ENCODE results near the gene PTPRA.
A peak's percentile ranks its signal among the peaks of the same experiment; 100 is the strongest.
"Not testable (repeated sequence)": the region's sequence is repeated elsewhere in the genome, so short reads cannot be mapped to it uniquely, and the experiment has no call there.

PTPRA gene

GRCh38 chr20:2873010-2873746 is at the start of gene PTPRA:
PTPRA (plus strand) TSS chr20:2873481; CDS start chr20:2964278, 90,797 bp downstream.
- peak; percentile 96 for DNase-seq (ENCODE audit: low spot score)

- DNase-seq (ENCODE audit: low spot score), result no peak
Observed at GRCh38 chr20:2825761-2826160, 47.5 kb upstream of the PTPRA start.

GRCh38 chr20:2826655-2827054 is 46.6 kb upstream of the PTPRA start:
- no peak for DNase-seq (ENCODE audit: low spot score)

- no peak for DNase-seq (ENCODE audit: low spot score)
Observed at GRCh38 chr20:2829376-2829775, 43.9 kb upstream of the PTPRA start.

- not testable (repeated sequence) for DNase-seq (ENCODE audit: low spot score)
Observed at GRCh38 chr20:2831206-2831605, 42.1 kb upstream of the PTPRA start.

- no peak for DNase-seq (ENCODE audit: low spot score)
Observed at GRCh38 chr20:2833761-2834160, 39.5 kb upstream of the PTPRA start.

- DNase-seq (ENCODE audit: low spot score), result no peak
Observed at GRCh38 chr20:2834401-2835110, 38.7 kb upstream of the PTPRA start.

GRCh38 chr20:2835331-2835796 is 37.9 kb upstream of the PTPRA start:
- DNase-seq (ENCODE audit: low spot score), result no peak

- DNase-seq (ENCODE audit: low spot score), result no peak
Observed at GRCh38 chr20:2836035-2836434, 37.2 kb upstream of the PTPRA start.

GRCh38 chr20:2837221-2837960 is 35.9 kb upstream of the PTPRA start:
- no peak for DNase-seq (ENCODE audit: low spot score)

GRCh38 chr20:2838170-2838797 is 35.0 kb upstream of the PTPRA start:
- no peak for DNase-seq (ENCODE audit: low spot score)

- no peak for DNase-seq (ENCODE audit: low spot score)
Observed at GRCh38 chr20:2838847-2839671, 34.2 kb upstream of the PTPRA start.

GRCh38 chr20:2839732-2840137 is 33.5 kb upstream of the PTPRA start:
- DNase-seq (ENCODE audit: low spot score), result no peak

GRCh38 chr20:2840138-2840966 is 32.9 kb upstream of the PTPRA start, which contains the start of the genes PCED1A and VPS16:
PCED1A (minus strand) TSS chr20:2840655; CDS start chr20:2839912, 743 bp downstream.
VPS16 (plus strand) TSS chr20:2840745; CDS start chr20:2840775, 30 bp downstream.
- peak; percentile 95 for DNase-seq (ENCODE audit: low spot score)

GRCh38 chr20:2840967-2841531 is 32.2 kb upstream of the PTPRA start:
- DNase-seq (ENCODE audit: low spot score), result peak; percentile 87

- DNase-seq (ENCODE audit: low spot score), result no peak
Observed at GRCh38 chr20:2845607-2846006, 27.7 kb upstream of the PTPRA start.

- no peak for DNase-seq (ENCODE audit: low spot score)
Observed at GRCh38 chr20:2846698-2847097, 26.6 kb upstream of the PTPRA start.

- DNase-seq (ENCODE audit: low spot score), result no peak
Observed at GRCh38 chr20:2847802-2848201, 25.5 kb upstream of the PTPRA start.

- DNase-seq (ENCODE audit: low spot score), result no peak
Observed at GRCh38 chr20:2849529-2849928, 23.8 kb upstream of the PTPRA start.

- no peak for DNase-seq (ENCODE audit: low spot score)
Observed at GRCh38 chr20:2851086-2851485, 22.2 kb upstream of the PTPRA start.

Data from left forelimb (tissue), 1 donor.